ENCODE data around the gene PRIMA1.

PRIMA1 gene

DNA sequence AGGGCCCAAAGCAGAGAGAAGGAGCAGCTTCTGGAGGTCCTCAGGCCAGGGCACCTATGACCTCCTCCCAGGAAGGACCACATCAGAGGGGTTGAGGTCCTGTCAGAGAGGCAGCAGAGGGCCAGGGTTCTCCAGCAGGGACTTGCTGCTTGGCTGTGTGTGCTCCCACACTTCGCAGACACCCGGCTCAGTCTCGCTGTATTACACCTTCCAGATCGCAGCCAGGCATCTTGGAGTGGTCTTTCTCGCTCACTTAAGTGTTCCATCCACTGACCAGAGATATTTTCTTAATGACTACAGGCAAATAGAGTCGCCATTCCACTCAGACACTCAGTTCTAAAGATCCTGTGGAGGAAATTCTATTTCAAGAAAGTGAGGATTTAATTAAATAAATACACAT is 84.3 kb downstream of the PRIMA1 start:
- H3K27ac Mint-ChIP-seq: no peak overlapping the region
- peaks cover 52 to 70% of the 10 kb centered on the region in 2 donors for H3K27me3 Mint-ChIP-seq
- H3K4me3 Mint-ChIP-seq: no peak overlapping the region
- no peaks in the 10 kb centered on the region for H3K36me3 Mint-ChIP-seq (ENCODE audit: insufficient read depth)
- DNase-seq: no peak
- no peak for ATAC-seq (replicated peaks)
- no peaks in the 10 kb centered on the region for H3K4me1 Mint-ChIP-seq (ENCODE audit: low read depth in 2 of 2)
- peaks cover 5 to 7% of the 10 kb centered on the region in 2 donors for H3K9me3 Mint-ChIP-seq

DNA sequence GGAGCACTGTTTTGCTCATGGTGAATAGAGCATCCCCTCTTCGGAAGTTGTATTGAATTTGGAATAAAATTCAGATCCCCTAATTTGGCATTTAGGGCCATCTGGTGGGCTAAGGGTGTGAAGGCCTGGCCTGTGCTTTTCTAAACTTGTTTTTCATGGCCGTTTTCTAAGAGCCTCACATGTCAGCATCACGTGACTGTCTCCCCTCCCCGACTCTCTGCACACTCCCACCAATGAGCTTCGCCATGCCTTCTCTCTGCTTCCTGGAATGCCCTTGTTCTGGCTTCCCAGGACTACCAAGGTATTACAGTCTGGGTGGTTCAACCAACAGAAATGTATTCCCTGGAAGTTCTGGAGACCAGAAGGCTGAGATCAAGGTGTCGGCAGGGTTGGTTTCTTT is 85.3 kb downstream of the PRIMA1 start:
- DNase-seq (no peak), ATAC-seq (replicated peaks) (no peak)
- no peak overlapping the region for H3K27ac Mint-ChIP-seq
- H3K9me3 Mint-ChIP-seq: peaks cover 5 to 7% of the 10 kb centered on the region in 2 donors
- H3K4me3 Mint-ChIP-seq: no peak overlapping the region
- no peaks in the 10 kb centered on the region for H3K4me1 Mint-ChIP-seq (ENCODE audit: low read depth in 2 of 2)
- no peaks in the 10 kb centered on the region for H3K36me3 Mint-ChIP-seq (ENCODE audit: insufficient read depth)
- peaks cover 49 to 70% of the 10 kb centered on the region in 2 donors for H3K27me3 Mint-ChIP-seq

DNA sequence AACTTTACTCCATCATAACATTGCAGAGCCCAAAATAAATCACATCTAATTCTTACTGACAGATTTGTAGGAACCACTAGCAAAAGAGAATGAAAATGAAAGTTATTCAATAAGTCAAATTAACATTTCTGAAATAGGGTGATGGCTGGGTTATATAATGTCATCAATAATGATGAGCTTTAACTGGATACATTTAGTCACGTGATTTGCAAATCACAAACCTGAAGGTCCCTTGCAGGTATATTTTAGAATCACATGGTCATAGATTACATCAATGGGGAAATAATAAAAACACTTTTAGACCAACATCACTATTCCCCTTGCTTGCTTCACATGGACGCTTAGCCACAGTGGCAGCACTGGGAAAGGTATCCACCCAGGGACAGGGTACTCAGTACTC is 86.7 kb downstream of the PRIMA1 start:
- DNase-seq: no peak
- H3K27ac Mint-ChIP-seq: no peak overlapping the region
- H3K4me3 Mint-ChIP-seq: no peak overlapping the region
- H3K27me3 Mint-ChIP-seq: peaks cover 49 to 69% of the 10 kb centered on the region in 2 donors
- H3K36me3 Mint-ChIP-seq (ENCODE audit: insufficient read depth): no peaks in the 10 kb centered on the region
- peaks cover 5 to 7% of the 10 kb centered on the region in 2 donors for H3K9me3 Mint-ChIP-seq
- no peak for ATAC-seq (replicated peaks)
- no peaks in the 10 kb centered on the region for H3K4me1 Mint-ChIP-seq (ENCODE audit: low read depth in 2 of 2)

DNA sequence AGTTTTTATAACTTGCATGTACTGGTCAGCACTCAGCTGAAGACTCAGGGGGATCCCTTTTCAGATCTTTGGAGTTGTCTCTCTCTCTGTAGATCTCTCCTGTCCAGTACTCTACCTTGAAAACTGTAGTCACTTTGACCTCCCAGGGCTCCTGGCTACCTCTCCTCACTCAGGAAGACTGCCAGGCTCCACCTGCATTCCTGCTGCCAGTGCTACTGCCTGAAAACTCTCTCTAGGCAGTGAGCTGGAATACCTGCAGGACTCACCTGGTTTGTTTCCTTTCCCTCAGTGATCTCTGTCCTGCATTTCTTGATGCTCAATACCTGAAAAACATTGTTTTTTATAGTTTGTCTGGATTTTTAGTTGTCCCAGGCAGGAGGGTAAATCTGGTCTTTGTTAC is 87.4 kb downstream of the PRIMA1 start:
- ATAC-seq (replicated peaks): no peak
- no peak for DNase-seq
- H3K36me3 Mint-ChIP-seq (ENCODE audit: insufficient read depth): no peaks in the 10 kb centered on the region
- H3K9me3 Mint-ChIP-seq: peaks cover 5 to 7% of the 10 kb centered on the region in 2 donors
- H3K27me3 Mint-ChIP-seq: peaks cover 46 to 62% of the 10 kb centered on the region in 2 donors
- H3K27ac Mint-ChIP-seq: no peak overlapping the region
- H3K4me1 Mint-ChIP-seq (ENCODE audit: low read depth in 2 of 2): no peaks in the 10 kb centered on the region
- no peak overlapping the region for H3K4me3 Mint-ChIP-seq

DNA sequence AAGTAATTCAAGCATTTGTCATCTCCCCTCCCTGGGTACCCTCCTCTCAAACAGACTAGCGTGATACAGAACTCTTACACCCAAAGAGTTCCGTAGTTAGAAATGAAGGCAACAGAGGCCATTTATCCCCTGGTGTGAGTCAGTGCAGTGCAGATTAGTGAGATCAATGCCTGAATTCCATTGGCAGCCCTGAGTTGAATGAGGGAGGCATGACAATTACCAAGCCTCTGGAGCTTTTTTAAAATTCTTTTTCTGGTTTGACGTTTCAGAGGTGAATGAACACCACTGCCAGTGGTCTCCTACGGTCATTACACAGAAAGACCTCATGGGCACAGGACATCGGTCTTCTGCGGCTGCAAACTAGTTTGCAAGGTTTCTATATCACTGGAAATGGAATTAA is 94.4 kb downstream of the PRIMA1 start:
- no peak overlapping the region for H3K27ac Mint-ChIP-seq

DNA sequence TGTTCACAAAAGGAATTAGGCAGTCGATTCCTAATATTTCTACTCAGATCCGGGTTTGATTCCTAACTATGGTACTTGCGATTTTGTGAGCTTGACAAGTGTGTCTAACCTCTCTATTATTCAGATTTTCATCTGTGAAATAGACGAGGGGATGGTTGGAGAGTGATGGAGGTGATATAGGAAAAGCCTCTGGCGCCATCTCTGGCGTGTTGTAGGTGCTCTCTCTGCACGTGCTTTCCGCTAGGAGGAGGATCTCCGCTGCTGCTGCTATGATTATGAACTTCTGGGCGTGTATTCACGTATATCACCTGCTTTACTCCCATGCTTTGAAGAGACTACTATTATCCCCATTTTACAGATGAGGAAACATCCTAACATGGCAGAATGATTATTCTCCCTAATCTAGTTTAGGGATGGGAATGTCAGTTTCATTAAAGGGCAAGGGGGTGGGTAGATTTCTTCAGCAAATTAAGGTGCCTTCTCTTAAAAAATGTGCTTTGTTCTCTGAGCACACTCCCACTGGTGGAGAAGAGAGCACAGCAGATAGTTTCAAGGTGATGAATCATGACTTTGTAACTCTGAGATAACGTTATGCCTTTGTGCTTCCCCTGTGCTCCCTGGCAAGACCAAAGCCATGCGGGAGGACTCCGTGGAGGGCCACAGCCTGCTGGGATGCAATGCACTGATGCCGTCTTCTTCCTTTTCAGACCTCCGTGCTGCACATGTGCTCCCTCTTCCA is 97.1 kb downstream of the PRIMA1 start:
- DNase-seq: no peak
- Mint-ChIP-seq H3K4me1 (ENCODE audit: low read depth in 2 of 2) (no peaks in the 10 kb centered on the region), H3K4me3 (no peak overlapping the region), H3K9me3 (peaks cover 0 to 1% of the 10 kb centered on the region in 2 donors), H3K36me3 (ENCODE audit: insufficient read depth) (no peaks in the 10 kb centered on the region), H3K27ac (no peak overlapping the region), H3K27me3 (peaks cover 43 to 48% of the 10 kb centered on the region in 2 donors)
- ATAC-seq (replicated peaks): no peak

More for the DNA sequence above, 94.4 kb downstream of the PRIMA1 start:
- DNase-seq (no peak), ATAC-seq (replicated peaks) (no peak)
- Mint-ChIP-seq H3K27me3 (peaks cover 16 to 23% of the 10 kb centered on the region in 2 donors), H3K36me3 (ENCODE audit: insufficient read depth) (no peaks in the 10 kb centered on the region), H3K9me3 (peaks cover 0 to 1% of the 10 kb centered on the region in 2 donors), H3K4me3 (no peak overlapping the region), H3K4me1 (ENCODE audit: low read depth in 2 of 2) (no peaks in the 10 kb centered on the region)

DNA sequence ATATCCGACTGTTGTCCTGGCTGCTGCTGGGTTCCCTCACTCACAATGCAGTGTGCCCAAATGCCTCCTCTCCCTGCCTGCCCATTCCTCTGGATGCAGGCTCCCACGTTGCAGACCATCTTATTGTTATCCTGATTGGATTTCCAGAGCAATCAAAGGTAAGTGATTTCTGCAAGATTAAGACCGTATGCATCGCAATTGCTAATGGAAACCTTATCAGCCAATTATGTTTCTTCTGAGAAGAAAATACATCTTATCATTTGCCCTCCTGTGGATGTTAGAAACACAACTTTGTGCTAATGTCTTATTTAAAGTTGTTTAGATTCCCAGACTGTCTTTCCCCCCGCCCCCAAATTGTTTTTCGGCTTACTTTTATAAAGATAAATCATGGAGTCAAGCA is 98.1 kb downstream of the PRIMA1 start:
- no peak overlapping the region for H3K27ac Mint-ChIP-seq
- no peak for DNase-seq
- no peak for ATAC-seq (replicated peaks)
- H3K4me1 Mint-ChIP-seq (ENCODE audit: low read depth in 2 of 2): no peaks in the 10 kb centered on the region
- H3K4me3 Mint-ChIP-seq: no peak overlapping the region
- H3K27me3 Mint-ChIP-seq: peaks cover 49 to 54% of the 10 kb centered on the region in 2 donors
- H3K36me3 Mint-ChIP-seq (ENCODE audit: insufficient read depth): no peaks in the 10 kb centered on the region
- no peaks in the 10 kb centered on the region for H3K9me3 Mint-ChIP-seq

DNA sequence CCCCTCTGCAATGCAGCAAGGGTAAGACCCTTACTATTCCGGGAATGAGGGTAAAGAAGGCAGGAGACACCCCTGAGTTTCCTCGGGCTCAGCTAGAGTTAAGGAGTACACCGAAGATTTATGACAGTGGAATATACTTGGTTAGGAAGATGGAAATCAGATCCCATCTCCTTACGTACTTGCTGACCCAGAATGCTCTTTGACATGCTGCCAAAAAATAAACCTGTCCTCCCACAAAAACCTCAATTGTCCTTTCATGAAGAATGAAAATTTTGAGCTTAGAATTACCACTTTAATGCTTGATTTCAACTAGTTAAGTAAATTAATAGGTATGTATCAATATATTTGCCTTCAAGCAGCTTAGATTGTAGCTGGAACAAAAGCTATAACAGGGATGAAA is 99.5 kb downstream of the PRIMA1 start:
- Mint-ChIP-seq H3K4me1 (ENCODE audit: low read depth in 2 of 2) (no peaks in the 10 kb centered on the region), H3K36me3 (ENCODE audit: insufficient read depth) (no peaks in the 10 kb centered on the region), H3K27ac (no peak overlapping the region), H3K27me3 (peaks cover 50 to 56% of the 10 kb centered on the region in 2 donors), H3K4me3 (no peak overlapping the region), H3K9me3 (no peaks in the 10 kb centered on the region)
- DNase-seq (no peak), ATAC-seq (replicated peaks) (no peak)

DNA sequence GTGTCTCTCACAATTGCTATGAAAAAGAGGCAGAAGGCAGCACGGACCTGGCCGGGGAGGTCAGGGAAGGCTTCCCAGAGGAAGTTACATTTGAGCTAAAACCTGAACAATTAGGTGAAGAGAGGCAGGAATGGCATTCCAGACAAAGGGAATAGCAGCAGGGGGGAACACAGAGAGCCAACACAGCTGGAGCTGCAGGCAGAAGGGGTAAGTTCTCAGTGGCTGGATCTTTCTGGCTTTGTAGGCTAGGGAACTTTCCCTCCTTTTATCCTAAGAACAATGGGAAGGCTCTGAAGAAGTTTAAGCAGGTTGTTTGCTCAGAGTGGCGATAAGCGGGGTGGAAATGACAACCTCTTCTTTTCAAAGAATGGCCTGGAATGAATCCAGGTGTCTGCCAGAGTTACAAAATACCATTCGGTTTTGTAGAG is 100.0 kb downstream of the PRIMA1 start:
- no peaks in the 10 kb centered on the region for H3K4me1 Mint-ChIP-seq (ENCODE audit: low read depth in 2 of 2)

DNA sequence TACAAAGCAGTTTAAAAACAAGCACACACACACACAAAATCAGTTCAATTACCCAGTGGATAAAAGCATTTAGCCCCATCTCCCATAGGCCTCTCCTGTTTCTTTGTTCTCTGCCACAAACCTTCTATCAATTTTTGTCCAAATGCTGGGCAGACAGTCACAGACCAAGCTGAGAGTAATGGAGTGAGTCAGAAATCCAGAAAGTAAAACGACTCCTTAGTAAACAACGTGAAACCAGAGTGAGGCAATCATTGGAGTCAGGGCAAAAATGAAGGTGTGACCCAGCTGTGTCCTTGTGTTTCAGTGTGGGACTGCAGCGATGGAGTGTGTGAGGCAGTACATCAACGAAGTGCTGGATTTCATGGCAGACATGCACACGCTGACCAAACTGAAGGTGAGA is 102.0 kb downstream of the PRIMA1 start:
- Mint-ChIP-seq H3K27ac (no peak overlapping the region), H3K36me3 (ENCODE audit: insufficient read depth) (no peaks in the 10 kb centered on the region), H3K9me3 (no peaks in the 10 kb centered on the region), H3K4me1 (ENCODE audit: low read depth in 2 of 2) (no peaks in the 10 kb centered on the region), H3K4me3 (no peak overlapping the region), H3K27me3 (peaks cover 58 to 62% of the 10 kb centered on the region in 2 donors)
- no peak for DNase-seq
- ATAC-seq (replicated peaks): no peak

More for the DNA sequence above, 100.0 kb downstream of the PRIMA1 start:
- Mint-ChIP-seq H3K27me3 (peaks cover 50 to 56% of the 10 kb centered on the region in 2 donors), H3K27ac (no peak overlapping the region), H3K36me3 (ENCODE audit: insufficient read depth) (no peaks in the 10 kb centered on the region), H3K9me3 (no peaks in the 10 kb centered on the region), H3K4me3 (no peak overlapping the region)
- ATAC-seq (replicated peaks): no peak
- DNase-seq: no peak

DNA sequence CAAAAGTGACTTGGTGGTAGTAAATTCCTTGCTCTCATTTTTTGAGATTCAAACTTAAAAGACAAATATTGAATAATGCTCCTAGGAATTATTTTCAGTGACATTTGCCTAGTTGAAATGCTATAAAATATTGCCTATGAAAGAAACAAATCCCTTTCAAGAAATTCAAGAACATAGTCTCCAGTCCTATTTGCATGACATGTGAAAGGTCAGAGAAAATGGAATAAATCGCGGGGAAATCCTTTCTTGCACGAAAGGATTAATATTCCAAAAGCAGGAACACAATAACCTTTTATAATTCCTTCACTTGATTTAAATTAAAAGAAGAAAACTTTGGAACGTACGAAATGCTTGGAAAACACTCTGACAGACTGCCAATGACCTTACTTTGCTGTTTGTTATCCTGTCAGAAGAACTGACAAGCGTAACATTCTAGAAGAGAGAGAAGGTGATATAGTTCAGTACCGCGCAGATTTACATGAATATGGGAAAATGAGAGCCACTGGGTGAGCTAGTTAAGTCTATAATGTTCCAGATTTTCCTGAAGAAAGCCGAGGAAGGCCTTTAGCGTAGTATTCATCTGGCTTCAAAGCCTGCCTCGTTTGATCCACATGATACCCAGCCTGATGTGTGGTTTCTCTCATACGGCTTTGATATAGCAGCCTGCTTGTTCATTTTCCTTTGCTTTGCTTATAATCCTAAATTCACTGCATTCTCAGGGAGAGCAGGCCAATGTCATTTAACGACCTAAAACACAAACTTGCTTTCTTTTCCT is 103.0 kb downstream of the PRIMA1 start:
- Mint-ChIP-seq H3K36me3 (ENCODE audit: insufficient read depth) (no peaks in the 10 kb centered on the region), H3K27ac (no peak overlapping the region), H3K4me3 (no peak overlapping the region), H3K4me1 (ENCODE audit: low read depth in 2 of 2) (no peaks in the 10 kb centered on the region), H3K9me3 (no peaks in the 10 kb centered on the region), H3K27me3 (peaks cover 61 to 65% of the 10 kb centered on the region in 2 donors)
- DNase-seq (no peak), ATAC-seq (replicated peaks) (no peak)

DNA sequence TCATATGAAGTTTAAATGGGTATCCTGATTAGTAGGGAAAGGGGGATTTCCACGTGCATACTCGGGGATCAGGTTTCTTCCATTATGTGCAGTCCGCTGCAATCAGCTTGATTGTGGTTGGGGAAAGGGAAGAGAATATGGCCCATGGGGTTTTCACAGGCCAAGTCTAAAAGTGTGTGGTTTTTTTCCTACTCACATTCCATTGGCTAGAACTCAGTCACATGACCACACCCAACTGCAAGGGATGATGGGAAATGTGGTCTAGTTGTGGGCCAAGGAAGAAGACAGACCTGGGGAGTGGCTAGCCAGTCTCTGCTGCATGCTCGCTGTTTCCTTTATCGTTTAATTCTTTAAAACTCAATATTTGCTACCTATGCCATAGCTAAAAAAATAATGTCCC is 105.1 kb downstream of the PRIMA1 start:
- no peak for ATAC-seq (replicated peaks)
- Mint-ChIP-seq H3K27ac (no peak overlapping the region), H3K27me3 (peaks cover 55 to 57% of the 10 kb centered on the region in 2 donors), H3K4me1 (ENCODE audit: low read depth in 2 of 2) (no peaks in the 10 kb centered on the region), H3K36me3 (ENCODE audit: insufficient read depth) (no peaks in the 10 kb centered on the region), H3K4me3 (no peak overlapping the region), H3K9me3 (no peaks in the 10 kb centered on the region)
- DNase-seq: no peak

DNA sequence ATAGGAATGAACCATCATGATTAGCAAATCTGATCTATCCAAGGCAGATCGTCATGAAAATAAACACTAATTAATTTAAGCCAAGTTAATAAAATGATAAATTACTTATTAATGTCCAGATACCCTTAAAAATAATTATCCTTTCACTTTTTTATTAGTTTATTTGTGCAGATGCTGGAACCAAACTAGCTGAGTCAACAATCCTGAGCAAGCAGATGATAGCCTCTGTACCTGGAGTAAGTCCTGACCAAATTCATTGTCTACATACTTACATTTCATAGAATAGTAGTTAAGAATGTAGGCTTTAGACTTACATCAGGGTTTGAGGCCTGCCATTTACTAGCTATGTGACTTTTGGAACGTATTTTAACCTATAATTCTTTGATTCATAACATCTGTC is 105.8 kb downstream of the PRIMA1 start:
- H3K9me3 Mint-ChIP-seq: no peaks in the 10 kb centered on the region

DNA sequence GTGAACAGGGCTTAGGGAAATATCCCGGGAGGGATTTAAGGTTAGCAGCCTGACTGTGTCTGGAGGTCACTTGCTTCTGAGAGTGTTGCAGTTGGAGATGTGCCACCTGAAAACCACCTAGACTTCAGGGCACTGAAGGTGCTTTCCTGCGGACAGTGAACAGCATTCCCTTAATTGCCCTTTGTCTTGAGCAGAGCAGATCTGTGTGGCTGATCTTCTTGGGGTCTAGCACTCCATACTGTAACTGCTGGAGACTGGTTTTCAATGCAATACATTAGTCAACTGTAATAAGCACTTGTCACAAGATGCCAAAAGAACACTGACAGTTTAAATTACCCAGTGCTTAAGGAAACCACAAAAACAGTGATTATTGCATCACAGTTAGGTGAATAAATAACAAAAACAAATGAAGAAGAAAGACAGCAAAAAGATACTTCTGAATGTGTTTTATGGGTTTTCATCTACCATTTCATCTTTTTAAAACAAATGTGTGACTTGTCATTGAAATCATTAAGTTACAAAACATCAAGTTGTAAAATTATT is 111.8 kb downstream of the PRIMA1 start:
- no peak overlapping the region for H3K4me3 Mint-ChIP-seq
- H3K9me3 Mint-ChIP-seq: no peaks in the 10 kb centered on the region
- no peaks in the 10 kb centered on the region for H3K36me3 Mint-ChIP-seq (ENCODE audit: insufficient read depth)
- H3K27ac Mint-ChIP-seq: no peak overlapping the region
- H3K27me3 Mint-ChIP-seq: peaks cover 29 to 45% of the 10 kb centered on the region in 2 donors
- ATAC-seq (replicated peaks) (no peak), DNase-seq (no peak)
- H3K4me1 Mint-ChIP-seq (ENCODE audit: low read depth in 2 of 2): no peaks in the 10 kb centered on the region

More for the DNA sequence above, 105.8 kb downstream of the PRIMA1 start:
- H3K27ac Mint-ChIP-seq: no peak overlapping the region
- no peak for ATAC-seq (replicated peaks)
- no peaks in the 10 kb centered on the region for H3K4me1 Mint-ChIP-seq (ENCODE audit: low read depth in 2 of 2)
- H3K4me3 Mint-ChIP-seq: no peak overlapping the region
- H3K36me3 Mint-ChIP-seq (ENCODE audit: insufficient read depth): no peaks in the 10 kb centered on the region
- no peak for DNase-seq
- H3K27me3 Mint-ChIP-seq: peaks cover 47 to 50% of the 10 kb centered on the region in 2 donors
